ENCODE data around the gene USP17L28.
"Not testable (repeated sequence)": the region's sequence is repeated elsewhere in the genome, so short reads cannot be mapped to it uniquely, and the experiment has no call there.

Gene USP17L28

GRCh38 chr4:9381012-9381534 is 32.4 kb downstream of the USP17L28 start:
- H3K4me3 ChIP-seq (ENCODE audit: low read depth, low read length); H3K9me3 ChIP-seq (ENCODE audit: control insufficient read depth, insufficient read depth, low read length); H3K4me1 ChIP-seq (ENCODE audit: control insufficient read depth, insufficient read depth, low read length); H3K36me3 ChIP-seq (ENCODE audit: control insufficient read depth, insufficient read depth, low read length); H3K27me3 ChIP-seq (ENCODE audit: control insufficient read depth, insufficient read depth, low read length); H3K27ac ChIP-seq (ENCODE audit: low read depth, low read length); H3K9ac ChIP-seq (ENCODE audit: low read depth, low read length): not testable (repeated sequence)

GRCh38 chr4:9384126-9384525 is 35.4 kb downstream of the USP17L28 start:
- Histone ChIP-seq H3K4me1 (ENCODE audit: control insufficient read depth, insufficient read depth, low read length) (no peaks in the 10 kb centered on the region), H3K36me3 (ENCODE audit: control insufficient read depth, insufficient read depth, low read length) (no peaks in the 10 kb centered on the region), H3K4me3 (ENCODE audit: low read depth, low read length) (no peak overlapping the region), H3K27ac (ENCODE audit: low read depth, low read length) (no peak overlapping the region), H3K9ac (ENCODE audit: low read depth, low read length) (no peak overlapping the region), H3K27me3 (ENCODE audit: control insufficient read depth, insufficient read depth, low read length) (no peaks in the 10 kb centered on the region), H3K9me3 (ENCODE audit: control insufficient read depth, insufficient read depth, low read length) (no peaks in the 10 kb centered on the region; the same call in 1 of the 2 replicates)

- not testable (repeated sequence) for H3K4me1 ChIP-seq (ENCODE audit: control insufficient read depth, insufficient read depth, low read length); H3K4me3 ChIP-seq (ENCODE audit: low read depth, low read length); H3K9ac ChIP-seq (ENCODE audit: low read depth, low read length); H3K36me3 ChIP-seq (ENCODE audit: control insufficient read depth, insufficient read depth, low read length); H3K27ac ChIP-seq (ENCODE audit: low read depth, low read length); H3K9me3 ChIP-seq (ENCODE audit: control insufficient read depth, insufficient read depth, low read length); H3K27me3 ChIP-seq (ENCODE audit: control insufficient read depth, insufficient read depth, low read length)
Observed at GRCh38 chr4:9389001-9389400, 40.3 kb downstream of the USP17L28 start.
